K562 (cell line): ENCODE measurements around the gene TESK2. TPM values are rescaled to one million over a fixed set of nuclear protein-coding genes. Genes with fewer than 3 reads are reported as not detected.

Experiments used
- ATAC-seq: fragments of 200-7000 bp; cut with Tn5 transposase; 3 replicates; pipeline ENCODE4 v1.9.1; 2020; ENCODE audit warnings: moderate library complexity
- BruUV-seq: library from RNA; stranded (reverse); fragments of 400-500 nt; replicated peaks from 2 replicates; lab custom pipeline; 2021; lab: Mats Ljungman, UMichigan
- CTCF ChIA-PET: fragments of 300-600 bp; formaldehyde crosslinking; extraction: SDS; loops from one replicate; lab custom pipeline; 2021; ENCODE audit warnings: low intra/inter-chr PET ratio; lab: Yijun Ruan, JAX
- POLR2A ChIA-PET: fragments of 300-600, 350-650 bp; sonication (Branson Sonifier 250); formaldehyde crosslinking; extraction: SDS; loops from one replicate; lab custom pipeline; 2021; ENCODE audit warnings: antibody characterized with exemption, inconsistent platforms; lab: Yijun Ruan, JAX
- DNase-seq, 4 experiments: peaks; one replicate each; pipeline versions ENCODE4 v3.0.0 to v3.0.0-alpha.2; 2011 to 2018; ENCODE audit warnings: low spot score in 3 of 4, mixed read lengths in 3 of 4; ENCODE audit errors: extremely low read depth in 1 of 4
- FAIRE-seq: peaks from 2 replicates; lab custom pipeline; 2011; peaks lifted over from hg19 to GRCh38; lab: Jason Lieb, UNC
- H2AFZ ChIP-seq: 2 replicates; pipeline ENCODE4 v1.6.0; 2011; ENCODE audit warnings: low read depth, low read length, control low read depth, inconsistent platforms
- H3K27ac ChIP-seq: fragments of 200-600 bp; 3 replicates; pipeline ENCODE4 v1.8.0; 2011; ENCODE audit warnings: low read depth, mild to moderate bottlenecking, control low read depth, inconsistent platforms, low read length, moderate library complexity, mixed read lengths; ENCODE audit errors: extremely low read depth
- H3K27me3 ChIP-seq, 2 experiments: fragments of 300-600 bp in 1 of 2; 2 replicates in 1 of 2; 3 replicates in 1 of 2; pipeline versions ENCODE4 v1.6.0 to v1.8.0; 2011; ENCODE audit warnings: inconsistent platforms in 2 of 2, low read length in 2 of 2, mild to moderate bottlenecking in 1 of 2, mixed read lengths in 1 of 2, moderate library complexity in 1 of 2; ENCODE audit not compliant: control insufficient read depth in 2 of 2, insufficient read depth in 2 of 2
- H3K36me3 ChIP-seq: fragments of 300-600 bp; 3 replicates; pipeline ENCODE4 v1.8.0; 2011; ENCODE audit warnings: mild to moderate bottlenecking, low read length, inconsistent platforms; ENCODE audit not compliant: control insufficient read depth, insufficient read depth
- H3K4me1 ChIP-seq, 2 experiments: fragments of 200-600 bp in 1 of 2; replicated peaks in 1 of 2; 2 replicates in 1 of 2; 3 replicates in 1 of 2; pipeline versions ENCODE4 v1.5.1 to v1.8.0; 2011; ENCODE audit warnings: inconsistent platforms in 2 of 2, low read length in 2 of 2, mild to moderate bottlenecking in 1 of 2, mixed read lengths in 1 of 2, moderate library complexity in 1 of 2; ENCODE audit not compliant: control insufficient read depth in 2 of 2, insufficient read depth in 2 of 2
- H3K4me2 ChIP-seq: 2 replicates; pipeline ENCODE4 v1.6.1; 2011; ENCODE audit warnings: low read length, control low read depth, inconsistent platforms, mixed read lengths; ENCODE audit not compliant: insufficient read depth
- H3K4me3 ChIP-seq: fragments of 200-600 bp; sonication (generic), shearing (Covaris generic); 2 replicates; pipeline ENCODE4 v1.5.1; 2016; ENCODE audit warnings: control low read depth, inconsistent platforms
- H3K79me2 ChIP-seq: fragments of 200-600 bp; 3 replicates; pipeline ENCODE4 v1.8.0; 2011; ENCODE audit warnings: low read length, inconsistent platforms; ENCODE audit not compliant: control insufficient read depth, insufficient read depth
- H3K9ac ChIP-seq, 2 experiments: 2 replicates each; pipeline versions ENCODE4 v1.6.0 to v1.6.1; 2011; ENCODE audit warnings: low read depth in 2 of 2, low read length in 2 of 2, control low read depth in 1 of 2, inconsistent platforms in 1 of 2, mild to moderate bottlenecking in 1 of 2, mixed read lengths in 1 of 2; ENCODE audit not compliant: insufficient read depth in 1 of 2
- H3K9me1 ChIP-seq: one replicate; pipeline ENCODE4 v1.6.0; 2011; ENCODE audit warnings: inconsistent platforms, mild to moderate bottlenecking, low read length, moderate library complexity; ENCODE audit not compliant: control insufficient read depth, insufficient read depth
- H3K9me3 ChIP-seq: replicated peaks from 2 replicates; pipeline ENCODE4 v1.5.1; 2011; ENCODE audit warnings: low read depth, low read length, inconsistent platforms; ENCODE audit not compliant: control insufficient read depth, insufficient read depth
- H4K20me1 ChIP-seq: replicated peaks from 2 replicates; pipeline ENCODE4 v1.6.1; 2011; ENCODE audit warnings: low read length, inconsistent platforms, mixed read lengths; ENCODE audit not compliant: control insufficient read depth, insufficient read depth
- RBBP5 ChIP-seq: fragments of 200-600 bp; sonication (generic); IDR thresholded peaks from 2 replicates; pipeline ENCODE4 v1.6.1; 2012; ENCODE audit warnings: borderline replicate concordance, mild to moderate bottlenecking, low read length, control low read depth, inconsistent platforms; ENCODE audit not compliant: insufficient read depth, poor library complexity, severe bottlenecking
- YY1 ChIP-seq, 3 experiments: IDR thresholded peaks; 2 replicates each; pipeline ENCODE4 v1.6.1; 2011; ENCODE audit warnings: low read length in 2 of 3, mild to moderate bottlenecking in 2 of 3, moderate library complexity in 2 of 3, borderline replicate concordance in 1 of 3, control low read depth in 1 of 3, low read depth in 1 of 3; ENCODE audit not compliant: insufficient read depth in 3 of 3, insufficient replicate concordance in 2 of 3, control insufficient read depth in 1 of 3, insufficient read length in 1 of 3; ENCODE audit errors: extremely low read depth in 1 of 3
- in situ Hi-C: fragments of 300-500 bp; cut with MboI; formaldehyde crosslinking; loops from 4 replicates; pipeline ENCODE4 v1.15.0; 2018; ENCODE audit warnings: inconsistent platforms, mixed read lengths
- intact Hi-C: fragments of 100-400 bp; cut with micrococcal nuclease; formaldehyde crosslinking; loops from 2 replicates; pipeline ENCODE4 v1.14.2; 2022
- polyA plus RNA-seq, 8 experiments: library from polyadenylated mRNA; depleted of rRNA in 4 of 8; stranded (reverse) in 5 of 8; unstranded in 3 of 8; fragments of >200 nt; fragmentation: Nextera tagmentation in 2 of 8; fragmentation: Illumina TruSeq in 1 of 8; extraction: Ambion mirVana in 2 of 8; extraction: Trizol in 1 of 8; gene quantifications; 2 replicates each; pipeline versions ENCODE4 v1.2.1 to v1.2.3, GENCODE V29; 2011 to 2014; ENCODE audit warnings: inconsistent platforms in 1 of 8, missing spikeins in 1 of 8
- total RNA-seq, 7 experiments: library from RNA; depleted of rRNA in 6 of 7; stranded (reverse); fragments of >200 nt in 6 of 7; fragmentation: Illumina TruSeq in 2 of 7; extraction: Trizol in 2 of 7; gene quantifications; 2 replicates each; pipeline versions ENCODE4 v1.2.1 to v1.2.3, GENCODE V29; 2011 to 2021; ENCODE audit warnings: low replicate concordance in 1 of 7
- TF ChIP-seq, protein P1 (sequence below): fragments of 250-450 bp; sonication (Bioruptor Pico); IDR thresholded peaks from 2 replicates; pipeline ENCODE4 v1.6.1; 2021; ENCODE audit warnings: mild to moderate bottlenecking

Gene TESK2
- total and polyA plus RNA-seq, 9 of the 15 experiments (the other 6 are each of a cell fraction or from before 2014, with no cell fraction given) = 1.6 to 5.3 (median 3.7) TPM

DNA sequence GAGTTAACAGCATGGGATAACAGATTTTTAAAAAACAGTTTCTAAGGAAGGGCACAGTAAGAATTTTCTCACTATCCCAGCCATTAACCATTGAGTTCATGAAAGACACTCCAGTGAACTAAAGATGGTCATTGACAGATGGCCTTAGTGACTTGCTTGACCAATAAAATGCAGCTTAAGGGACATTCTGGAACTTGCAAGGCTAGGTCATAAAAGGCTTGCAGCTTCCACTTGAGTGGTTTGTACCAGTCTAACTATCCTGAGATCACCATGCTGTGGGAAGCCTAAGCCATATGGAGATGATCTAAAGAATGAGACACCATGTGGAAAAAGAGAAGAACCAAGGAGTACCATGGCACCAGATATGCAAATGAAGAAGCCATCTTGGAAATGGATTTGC, 112.8 kb downstream of the TESK2 start:
- no peaks in the 10 kb centered on the region for H3K79me2 ChIP-seq
- H4K20me1 ChIP-seq = no peaks in the 10 kb centered on the region
- BruUV-seq = no TSS peak
- no peak overlapping the region for H3K4me2 ChIP-seq
- DNase-seq (no peak), FAIRE-seq (no peak), ATAC-seq (no peak)
- no peaks in the 10 kb centered on the region for H3K4me1 ChIP-seq
- intact Hi-C loops = no loop called here
- ChIA-PET CTCF (no interaction called here), POLR2A (interaction anchor here (0.6 to 1.8 kb wide), 4 partner anchors 9 to 144 kb away, joined by 3 to 5 read pairs (median 4); partner anchors contain the start of genes MUTYH, PRDX1 and TOE1)
- no peak overlapping the region for H2AFZ ChIP-seq
- H3K9me1 ChIP-seq = no peaks in the 10 kb centered on the region
- H3K9ac ChIP-seq = no peak overlapping the region
- TF ChIP-seq RBBP5 (no peak), YY1 (IDR thresholded peaks at IDR 0.05; ENCODE audit: borderline replicate concordance in 1 of 3, control insufficient read depth in 1 of 3, extremely low read depth in 1 of 3, insufficient read depth in 3 of 3, insufficient read length in 1 of 3, insufficient replicate concordance in 2 of 3, low read depth in 1 of 3, low read length in 2 of 3) (peak in 1 of 3 experiments; percentile 46)
- TF ChIP-seq, protein P1, sequence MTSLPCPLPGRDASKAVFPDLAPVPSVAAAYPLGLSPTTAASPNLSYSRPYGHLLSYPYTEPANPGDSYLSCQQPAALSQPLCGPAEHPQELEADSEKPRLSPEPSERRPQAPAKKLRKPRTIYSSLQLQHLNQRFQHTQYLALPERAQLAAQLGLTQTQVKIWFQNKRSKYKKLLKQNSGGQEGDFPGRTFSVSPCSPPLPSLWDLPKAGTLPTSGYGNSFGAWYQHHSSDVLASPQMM = no peak
- H3K27me3 ChIP-seq = no peaks in the 10 kb centered on the region; a peak in 1 of 5 replicates
- H3K36me3 ChIP-seq = no peaks in the 10 kb centered on the region
- no peak overlapping the region for H3K4me3 ChIP-seq
- in situ Hi-C loops = no loop called here
- no peaks in the 10 kb centered on the region for H3K9me3 ChIP-seq
- H3K27ac ChIP-seq = no peak overlapping the region
